Parathyroid adenoma (tissue), 2 donors: ENCODE results near the gene SUOX.
A peak's percentile ranks its signal among the peaks of the same experiment; 100 is the strongest.

Experiments
- H2AFZ ChIP-seq: fragments of 300-600 bp; sonication (generic); one replicate; pipeline ENCODE4 v1.7.0; 2017; ENCODE audit warnings: antibody characterized with exemption, mild to moderate bottlenecking
- H3K27ac ChIP-seq: fragments of 300-600 bp; sonication (generic); one replicate; pipeline ENCODE4 v1.7.0; 2017
- H3K27me3 ChIP-seq: fragments of 300-600 bp; sonication (generic); one replicate; pipeline ENCODE4 v1.7.0; 2017; ENCODE audit warnings: low read length; ENCODE audit not compliant: control insufficient read depth, insufficient read depth
- H3K36me3 ChIP-seq: fragments of 300-600 bp; sonication (generic); one replicate; pipeline ENCODE4 v1.7.0; 2017; ENCODE audit warnings: low read length; ENCODE audit not compliant: control insufficient read depth, insufficient read depth
- H3K4me1 ChIP-seq: fragments of 300-600 bp; sonication (generic); one replicate; pipeline ENCODE4 v1.7.0; 2017; ENCODE audit warnings: control low read depth
- H3K4me2 ChIP-seq: fragments of 300-600 bp; sonication (generic); one replicate; pipeline ENCODE4 v1.7.0; 2017; ENCODE audit warnings: low read length
- H3K4me3 ChIP-seq: fragments of 300-600 bp; sonication (generic); one replicate; pipeline ENCODE4 v1.7.0; 2017; ENCODE audit warnings: low read depth, low read length
- H3K79me2 ChIP-seq: fragments of 300-600 bp; sonication (generic); one replicate; pipeline ENCODE4 v1.7.0; 2017; ENCODE audit warnings: control low read depth
- H3K9ac ChIP-seq: fragments of 300-600 bp; sonication (generic); one replicate; pipeline ENCODE4 v1.7.0; 2017; ENCODE audit warnings: mild to moderate bottlenecking
- H3K9me3 ChIP-seq: fragments of 300-600 bp; sonication (generic); one replicate; pipeline ENCODE4 v1.7.0; 2017; ENCODE audit warnings: low read length; ENCODE audit not compliant: control insufficient read depth
- CTCF ChIP-seq: fragments of 300-600 bp; sonication (generic); IDR thresholded peaks from one replicate; pipeline ENCODE4 v1.7.0; 2017; ENCODE audit warnings: antibody characterized with exemption, mild to moderate bottlenecking
- donor health status: primary hyperparathyroidism.

SUOX gene

GRCh38 chr12:55996715-55997534 is at the start of gene SUOX:
Gene SUOX (plus strand): TSS chr12:55997276. CDS start chr12:56002222, 4,946 bp downstream.
- peak within 1 kb of the TSS; percentile 86 for H2AFZ ChIP-seq
- H3K79me2 ChIP-seq, result peaks cover 10% of the 10 kb centered on the region
- peak within 1 kb of the TSS; percentile 88 for H3K4me3 ChIP-seq
- no peaks in the 10 kb centered on the region for H3K36me3 ChIP-seq
- H3K4me1 ChIP-seq, result peaks cover 7% of the 10 kb centered on the region
- no peak for TF ChIP-seq CTCF
- peak within 1 kb of the TSS; percentile 97 for H3K4me2 ChIP-seq
- H3K9me3 ChIP-seq, result no peaks in the 10 kb centered on the region
- H3K9ac ChIP-seq, result peak within 1 kb of the TSS; percentile 85
- peak within 1 kb of the TSS; percentile 88 for H3K27ac ChIP-seq
- no peaks in the 10 kb centered on the region for H3K27me3 ChIP-seq

- Histone ChIP-seq H3K4me2 (no peak overlapping the region), H3K36me3 (no peaks in the 10 kb centered on the region), H3K4me1 (peaks cover 7% of the 10 kb centered on the region), H3K79me2 (no peaks in the 10 kb centered on the region), H2AFZ (no peak overlapping the region), H3K27me3 (no peaks in the 10 kb centered on the region), H3K27ac (no peak overlapping the region), H3K9me3 (no peaks in the 10 kb centered on the region), H3K9ac (no peak overlapping the region), H3K4me3 (no peak overlapping the region)
- TF ChIP-seq CTCF, result no peak
Measured at GRCh38 chr12:55955344-55955743, 41.7 kb upstream of the SUOX start.

GRCh38 chr12:55955800-55956508 is 41.1 kb upstream of the SUOX start:
- no peak overlapping the region for H3K4me2 ChIP-seq
- no peaks in the 10 kb centered on the region for H3K36me3 ChIP-seq
- H3K27ac ChIP-seq, result no peak overlapping the region
- H3K9ac ChIP-seq, result no peak overlapping the region
- H3K4me3 ChIP-seq, result no peak overlapping the region
- H3K27me3 ChIP-seq, result no peaks in the 10 kb centered on the region
- no peaks in the 10 kb centered on the region for H3K79me2 ChIP-seq
- H3K9me3 ChIP-seq, result no peaks in the 10 kb centered on the region
- no peak overlapping the region for H2AFZ ChIP-seq
- TF ChIP-seq CTCF, result no peak
- peaks cover 7% of the 10 kb centered on the region for H3K4me1 ChIP-seq

- H3K36me3 ChIP-seq, result no peaks in the 10 kb centered on the region
- peaks cover 7% of the 10 kb centered on the region for H3K4me1 ChIP-seq
- H3K27ac ChIP-seq, result peak overlapping the region; percentile 20
- no peak overlapping the region for H3K4me3 ChIP-seq
- no peak overlapping the region for H3K9ac ChIP-seq
- no peaks in the 10 kb centered on the region for H3K79me2 ChIP-seq
- no peak overlapping the region for H3K4me2 ChIP-seq
- H3K27me3 ChIP-seq, result no peaks in the 10 kb centered on the region
- H3K9me3 ChIP-seq, result no peaks in the 10 kb centered on the region
- peak overlapping the region; percentile 51 for H2AFZ ChIP-seq
- no peak for TF ChIP-seq CTCF
Measured at GRCh38 chr12:55957106-55957859, 39.8 kb upstream of the SUOX start.
